GM15510 (cell line): Measurements from ENCODE around the gene FBXL14.

Experiments
- POLR2A ChIP-seq: IDR thresholded peaks from 3 replicates; pipeline ENCODE4 v1.6.1; 2011; ENCODE audit warnings: borderline replicate concordance; ENCODE audit not compliant: insufficient read length; ENCODE audit errors: extremely low read depth

Gene FBXL14

GRCh38 chr12:1572731-1573130 is 21.6 kb downstream of the FBXL14 start:
- no peak for TF ChIP-seq POLR2A

GRCh38 chr12:1567852-1568251 is 26.5 kb downstream of the FBXL14 start:
- no peak for TF ChIP-seq POLR2A

- no peak for TF ChIP-seq POLR2A
These were observed 27.8 kb downstream of the FBXL14 start for GRCh38 chr12:1566449-1567135.

GRCh38 chr12:1565172-1565571 is 29.2 kb downstream of the FBXL14 start:
- no peak for TF ChIP-seq POLR2A

- no peak for TF ChIP-seq POLR2A
These were observed 30.3 kb downstream of the FBXL14 start for GRCh38 chr12:1564067-1564466.

GRCh38 chr12:1562813-1563407 is 31.5 kb downstream of the FBXL14 start:
- no peak for TF ChIP-seq POLR2A

- TF ChIP-seq POLR2A, result no peak
These were observed 33.7 kb downstream of the FBXL14 start for GRCh38 chr12:1560704-1561103.

GRCh38 chr12:1559676-1560091 is 34.7 kb downstream of the FBXL14 start:
- no peak for TF ChIP-seq POLR2A

GRCh38 chr12:1553987-1554982 is 40.1 kb downstream of the FBXL14 start:
- TF ChIP-seq POLR2A, result no peak

GRCh38 chr12:1553536-1553935 is 40.8 kb downstream of the FBXL14 start:
- TF ChIP-seq POLR2A, result no peak

- TF ChIP-seq POLR2A, result no peak
These were observed 41.4 kb downstream of the FBXL14 start for GRCh38 chr12:1552911-1553491.

- no peak for TF ChIP-seq POLR2A
These were observed 42.2 kb downstream of the FBXL14 start for GRCh38 chr12:1552171-1552570.

GRCh38 chr12:1551496-1551895 is 42.9 kb downstream of the FBXL14 start:
- no peak for TF ChIP-seq POLR2A

GRCh38 chr12:1546931-1547640 is 47.3 kb downstream of the FBXL14 start:
- TF ChIP-seq POLR2A, result no peak

- TF ChIP-seq POLR2A, result no peak
These were observed 49.2 kb downstream of the FBXL14 start for GRCh38 chr12:1544996-1545700.

GRCh38 chr12:1542599-1542998 is 51.8 kb downstream of the FBXL14 start:
- TF ChIP-seq POLR2A, result no peak
